Forelimb muscle (tissue), 1 donor: Measurements from ENCODE around the gene FAF1. TPM values are rescaled to one million over a fixed set of nuclear protein-coding genes. Genes with fewer than 3 reads are reported as not detected.
"Not testable (repeated sequence)": the region's sequence is repeated elsewhere in the genome, so short reads cannot be mapped to it uniquely, and the experiment has no call there.

Experiments used
- DNase-seq: peaks from one replicate; pipeline ENCODE4 v3.0.0-alpha.2; 2013; ENCODE audit warnings: low read depth
- polyA plus RNA-seq: library from polyadenylated mRNA; unstranded; fragments of 120-200 nt; gene quantifications from one replicate; pipeline ENCODE4 v1.2.1, GENCODE V29; 2013; ENCODE audit not compliant: insufficient read length

The FAF1 gene
- polyA plus RNA-seq, 1 donor = 42.8 TPM

DNA sequence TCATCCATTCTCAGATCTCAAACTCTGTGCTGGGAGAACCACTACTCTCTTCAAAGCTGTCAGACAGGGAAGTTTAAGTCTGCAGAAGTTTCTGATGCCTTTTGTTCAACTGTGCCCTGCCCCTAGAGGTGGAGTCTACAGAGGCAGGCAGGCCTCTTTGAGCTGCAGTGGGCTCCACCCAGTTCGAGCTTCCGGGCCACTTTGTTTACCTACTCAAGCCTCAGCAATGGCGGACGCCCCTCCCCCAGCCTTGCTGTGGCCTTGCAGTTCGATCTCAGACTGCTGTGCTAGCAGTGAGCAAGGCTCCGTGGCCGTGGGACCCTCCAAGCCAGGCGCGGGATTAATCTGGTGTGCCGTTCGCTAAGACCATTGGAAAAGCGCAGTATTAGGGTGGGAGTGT, 49.7 kb downstream of the FAF1 start:
- not testable (repeated sequence) for DNase-seq

DNA sequence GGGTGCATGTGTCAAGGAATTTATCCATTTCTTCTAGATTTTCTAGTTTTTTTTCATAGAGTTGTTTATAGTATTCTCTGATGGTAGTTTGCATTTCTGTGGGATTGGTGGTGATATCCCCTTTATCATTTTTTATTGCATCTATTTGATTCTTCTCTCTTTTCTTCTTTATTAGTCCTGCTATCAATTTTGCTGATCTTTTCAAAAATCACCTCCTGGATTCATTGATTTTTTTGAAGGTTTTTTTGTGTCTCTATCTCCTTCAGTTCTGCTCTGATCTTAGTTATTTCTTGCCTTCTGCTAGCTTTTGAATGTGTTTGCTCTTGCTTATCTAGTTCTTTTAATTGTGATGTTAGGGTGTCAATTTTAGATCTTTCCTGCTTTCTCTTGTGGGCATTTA, 52.5 kb downstream of the FAF1 start:
- DNase-seq = not testable (repeated sequence)

DNA sequence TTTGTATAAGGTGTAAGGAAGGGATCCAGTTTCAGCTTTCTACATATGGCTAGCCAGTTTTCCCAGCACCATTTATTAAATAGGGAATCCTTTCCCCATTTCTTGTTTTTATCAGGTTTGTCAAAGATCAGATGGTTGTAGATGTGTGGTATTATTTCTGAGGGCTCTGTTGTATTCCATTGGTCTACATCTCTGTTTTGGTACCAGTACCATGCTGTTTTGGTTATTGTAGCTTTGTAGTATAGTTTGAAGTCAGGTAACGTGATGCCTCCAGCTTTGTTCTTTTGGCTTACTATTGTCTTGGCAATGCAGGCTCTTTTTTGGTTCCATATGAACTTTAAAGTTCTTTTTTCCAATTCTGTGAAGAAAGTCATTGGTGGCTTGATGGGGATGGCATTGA, 54.0 kb downstream of the FAF1 start:
- not testable (repeated sequence) for DNase-seq

DNA sequence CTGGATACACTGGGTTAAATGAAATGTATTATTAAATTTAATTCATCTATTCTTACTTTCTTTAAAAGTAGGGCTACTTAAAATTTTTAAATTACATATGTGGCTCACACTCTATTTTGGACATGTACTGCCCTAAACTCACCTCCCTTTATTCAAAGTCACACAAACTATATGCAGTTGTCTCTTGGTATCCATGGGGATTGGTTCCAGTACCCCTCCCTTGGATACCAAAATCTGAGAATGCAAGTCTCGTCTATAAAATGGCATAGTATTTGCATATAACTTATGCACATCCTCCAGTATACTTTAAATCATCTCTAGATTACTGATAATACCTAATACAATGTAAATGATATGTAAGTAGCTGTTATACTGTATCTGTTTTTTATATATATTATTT, 57.6 kb downstream of the FAF1 start:
- no peak for DNase-seq

DNA sequence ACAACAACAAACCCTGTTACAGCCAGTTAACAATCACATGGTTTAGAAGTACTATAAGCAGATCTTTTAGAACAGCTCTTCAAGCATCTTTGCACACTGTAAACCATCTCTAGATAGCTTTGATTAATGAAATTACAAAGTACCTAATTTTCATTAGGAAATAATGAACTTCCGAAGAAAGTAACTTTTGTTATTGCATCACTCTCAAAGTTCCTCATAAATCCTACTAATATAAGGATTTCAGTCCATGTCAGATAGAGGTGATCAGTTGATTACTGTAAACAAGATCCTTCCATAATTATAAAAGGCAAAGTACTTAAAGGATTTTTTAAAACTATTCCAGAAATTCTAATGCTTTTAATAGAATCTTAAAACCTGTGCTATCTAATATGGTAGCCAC, 58.2 kb downstream of the FAF1 start:
- no peak for DNase-seq

DNA sequence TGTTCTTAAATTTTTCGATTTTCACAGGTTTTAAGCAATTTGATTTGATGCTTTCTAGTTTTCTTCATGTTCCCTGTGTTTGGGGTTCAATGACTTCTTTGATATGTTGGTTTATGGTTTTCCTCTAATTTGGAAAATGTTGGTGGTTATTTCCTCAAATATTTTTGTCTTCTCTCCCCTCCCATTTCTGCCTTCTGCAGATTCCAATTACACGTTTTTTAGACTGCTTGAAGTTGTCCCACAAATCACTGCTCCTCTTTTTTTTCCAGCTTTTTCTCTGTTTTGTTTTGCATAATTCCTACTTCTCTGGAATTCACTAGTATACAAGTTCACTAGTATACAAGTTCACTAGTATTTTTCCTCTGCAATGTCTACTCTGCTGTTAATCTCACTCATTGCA, 61.3 kb downstream of the FAF1 start:
- DNase-seq = no peak

DNA sequence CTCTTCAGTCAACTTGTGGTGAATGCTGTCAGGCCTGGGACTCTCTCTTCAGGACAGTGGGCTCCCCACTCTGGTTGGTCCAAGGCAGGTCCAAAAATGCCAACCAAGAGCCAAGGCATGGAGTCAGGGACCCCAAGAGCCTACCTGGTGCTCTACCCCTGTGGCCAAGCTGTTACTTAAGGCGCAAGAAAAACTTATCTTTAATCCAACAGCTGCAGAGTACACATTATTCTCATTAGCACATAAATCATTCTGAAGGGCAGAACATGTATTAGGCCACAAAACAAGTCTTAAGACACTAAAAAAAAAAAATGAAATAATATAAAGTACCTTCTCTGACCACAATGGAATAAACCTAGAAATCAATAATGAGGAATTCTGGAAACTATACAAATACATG, 65.7 kb downstream of the FAF1 start:
- DNase-seq = no peak

DNA sequence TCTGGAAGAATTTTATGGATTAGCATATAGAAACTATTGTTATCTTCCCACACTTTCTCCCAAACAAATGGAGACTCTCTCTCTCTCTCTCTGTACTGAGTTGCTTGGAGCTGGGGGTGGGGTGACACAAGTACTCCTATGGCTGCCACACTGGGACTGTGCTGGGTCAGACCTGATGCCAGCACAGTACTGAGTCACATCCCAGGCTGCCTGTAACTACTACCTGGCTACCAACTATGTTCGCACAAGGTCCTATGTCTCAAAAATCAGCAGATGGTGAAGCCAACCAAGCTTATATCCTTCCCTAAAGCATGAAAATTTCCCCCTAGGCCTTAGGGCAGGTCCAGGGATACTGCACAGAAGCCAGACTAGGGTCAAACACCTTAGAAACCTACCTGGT, 66.6 kb downstream of the FAF1 start:
- no peak for DNase-seq

DNA sequence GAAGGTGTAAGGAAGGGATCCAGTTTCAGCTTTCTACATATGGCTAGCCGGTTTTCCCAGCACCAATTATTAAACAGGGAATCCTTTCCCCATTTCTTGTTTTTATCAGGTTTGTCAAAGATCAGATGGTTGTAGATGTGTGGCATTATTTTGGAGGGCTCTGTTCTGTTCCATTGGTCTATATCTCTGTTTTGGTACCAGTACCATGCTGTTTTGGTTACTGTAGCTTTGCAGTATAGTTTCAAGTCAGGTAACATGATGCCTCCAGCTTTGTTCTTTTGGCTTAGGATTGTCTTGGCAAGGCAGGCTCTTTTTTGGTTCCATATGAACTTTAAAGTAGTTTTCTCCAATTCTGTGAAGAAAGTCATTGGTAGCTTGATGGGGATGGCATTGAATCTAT, 72.5 kb downstream of the FAF1 start:
- not testable (repeated sequence) for DNase-seq

DNA sequence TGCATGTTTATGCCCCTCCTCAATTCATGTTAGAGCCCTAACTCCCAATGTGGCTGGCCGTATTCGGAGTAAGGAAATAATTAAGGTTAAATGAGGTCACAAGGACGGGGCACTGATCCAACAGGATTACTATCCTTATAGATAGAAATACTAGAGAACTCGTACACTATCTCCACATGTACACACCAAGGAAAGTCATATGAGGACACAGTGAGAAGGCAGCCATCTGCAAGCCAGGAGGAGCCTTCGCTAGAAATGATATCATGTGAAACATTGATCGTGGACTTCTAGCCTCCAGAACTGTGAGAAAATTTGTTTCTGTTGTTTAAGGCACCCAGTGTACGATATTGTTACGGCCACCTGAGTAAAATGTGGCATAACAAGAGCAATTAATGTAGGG, 79.7 kb downstream of the FAF1 start:
- no peak for DNase-seq

DNA sequence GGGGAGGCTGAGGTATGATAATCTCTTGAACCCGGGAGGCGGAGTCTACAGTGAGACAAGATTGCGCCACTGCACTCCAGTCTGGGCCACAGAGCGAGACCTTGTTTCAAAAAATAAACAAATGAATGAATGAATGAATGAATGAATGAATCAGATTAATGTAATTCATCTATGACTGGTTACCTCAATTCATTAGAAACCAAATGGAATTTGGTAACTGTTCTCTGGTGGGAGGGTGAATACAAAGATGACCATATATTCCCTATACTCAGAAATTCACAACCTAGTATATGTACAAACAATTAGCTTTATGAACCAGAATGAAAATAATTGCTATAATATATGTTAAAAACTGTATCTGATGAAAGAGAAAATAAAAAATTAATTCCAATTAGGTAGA, 80.9 kb downstream of the FAF1 start:
- DNase-seq = no peak

DNA sequence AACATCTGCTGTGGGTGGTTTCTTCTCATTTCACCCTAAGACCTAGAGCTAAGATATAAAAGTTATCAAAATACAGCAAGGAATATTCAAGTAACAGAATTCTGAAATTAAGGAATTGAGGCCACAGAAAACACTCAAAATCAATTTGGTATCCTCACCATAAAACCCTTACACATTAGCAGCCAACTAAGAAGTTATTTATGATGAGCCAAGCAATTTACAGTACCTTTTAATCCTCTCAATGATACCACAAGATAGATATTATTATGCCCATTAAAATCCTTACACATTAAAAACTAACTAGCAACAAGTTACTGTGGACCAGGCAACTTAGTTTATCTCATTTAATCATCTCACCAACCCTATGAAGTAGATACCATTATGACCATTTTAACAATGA, 81.6 kb downstream of the FAF1 start:
- no peak for DNase-seq

DNA sequence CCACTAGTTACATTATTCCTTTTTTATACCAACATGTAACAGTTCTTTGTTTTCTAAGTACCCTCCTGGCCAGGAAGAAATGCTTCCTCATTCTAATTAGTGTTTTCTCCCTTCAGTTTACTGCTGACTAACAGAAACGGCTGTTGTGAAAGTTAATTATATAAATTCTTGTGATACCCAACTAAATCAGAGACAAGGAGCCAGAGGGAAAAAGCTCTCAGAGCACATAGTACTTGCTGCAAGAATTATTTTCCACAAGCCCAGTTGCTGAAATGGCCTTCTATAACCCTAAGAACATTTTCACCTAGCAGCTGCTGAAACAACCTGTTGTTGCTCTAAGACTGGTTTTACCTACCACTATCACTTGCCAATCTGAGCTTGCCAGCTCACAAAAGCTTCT, 82.4 kb downstream of the FAF1 start:
- no peak for DNase-seq

DNA sequence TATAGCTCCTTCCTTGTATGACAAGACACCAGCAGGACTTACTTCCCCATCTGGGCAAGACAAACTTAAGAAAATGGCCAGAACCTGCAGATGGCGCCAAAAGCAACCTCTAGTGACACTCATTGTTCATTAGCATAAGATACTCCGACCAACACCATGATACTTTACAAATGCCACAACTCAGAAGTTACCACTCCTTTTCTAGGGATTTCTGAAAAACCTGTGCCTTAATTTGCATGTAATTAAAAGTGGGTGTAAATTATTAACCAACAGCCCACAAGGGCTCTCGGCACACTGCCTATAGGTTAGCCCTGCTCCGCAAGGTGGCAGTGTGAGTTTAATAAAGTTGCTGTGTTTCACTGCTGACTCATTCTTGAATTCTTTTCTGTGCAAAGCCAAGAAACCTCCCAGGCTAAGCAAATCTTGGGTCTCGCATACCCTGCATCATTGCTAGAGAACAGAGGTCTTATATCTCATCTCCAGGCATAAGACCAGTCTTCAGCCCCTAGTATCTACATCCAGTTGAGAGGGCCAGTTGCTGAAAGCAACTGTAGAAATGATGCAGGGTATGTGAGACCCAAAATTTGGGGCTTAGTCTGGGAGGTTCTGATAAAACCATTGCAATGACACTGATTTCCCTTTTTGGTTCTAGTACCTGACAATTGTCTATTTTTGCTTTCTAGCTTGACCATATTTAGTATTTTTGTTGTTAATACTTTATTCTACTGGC, 86.4 kb downstream of the FAF1 start:
- DNase-seq = no peak

DNA sequence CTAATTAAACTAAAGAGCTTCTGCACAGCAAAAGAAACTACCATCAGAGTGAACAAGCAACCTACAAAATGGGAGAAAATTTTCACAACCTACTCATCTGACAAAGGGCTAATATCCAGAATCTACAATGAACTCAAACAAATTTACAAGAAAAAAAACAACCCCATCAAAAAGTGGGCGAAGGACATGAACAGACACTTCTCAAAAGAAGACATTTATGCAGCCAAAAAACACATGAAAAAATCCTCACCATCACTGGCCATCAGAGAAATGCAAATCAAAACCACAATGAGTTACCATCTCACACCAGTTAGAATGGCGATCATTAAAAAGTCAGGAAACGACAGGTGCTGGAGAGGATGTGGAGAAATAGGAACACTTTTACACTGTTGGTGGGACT, 95.2 kb downstream of the FAF1 start:
- DNase-seq = not testable (repeated sequence)

DNA sequence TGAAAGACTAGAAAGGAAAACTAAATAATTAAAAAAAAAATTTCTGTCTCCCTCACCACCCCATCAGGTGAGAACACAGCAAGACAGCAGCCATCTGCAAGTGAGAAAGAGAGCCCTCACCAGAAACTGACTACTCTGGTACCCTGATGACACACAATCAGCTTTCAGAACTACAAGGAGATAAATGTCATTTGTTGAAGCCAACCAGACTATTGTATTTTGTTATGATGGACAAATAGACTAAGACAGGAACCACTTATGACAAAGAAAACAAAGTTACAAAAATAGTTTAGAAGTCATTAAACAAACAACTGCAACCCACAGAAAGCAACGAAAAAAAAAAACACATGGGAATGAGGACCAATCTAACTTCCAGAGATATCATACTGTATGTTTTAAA, 98.3 kb downstream of the FAF1 start:
- DNase-seq = no peak

DNA sequence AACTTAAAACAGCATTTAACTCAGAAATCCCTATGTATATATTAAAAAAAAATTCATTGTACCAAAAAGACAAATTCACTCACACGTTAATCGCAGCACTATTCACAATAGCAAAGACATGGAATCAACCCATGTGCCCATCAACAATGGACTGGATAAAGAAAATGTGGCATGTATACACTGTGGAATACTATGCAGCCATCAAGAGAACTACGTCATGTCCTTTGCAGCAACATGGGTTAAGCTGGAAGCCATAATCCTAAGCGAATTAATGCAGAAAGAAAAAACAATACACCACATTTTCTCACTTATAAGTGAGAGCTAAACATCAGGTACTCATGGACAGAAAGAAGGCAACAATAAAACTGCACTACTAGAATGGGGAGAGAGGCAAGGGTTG, 99.4 kb downstream of the FAF1 start:
- no peak for DNase-seq

DNA sequence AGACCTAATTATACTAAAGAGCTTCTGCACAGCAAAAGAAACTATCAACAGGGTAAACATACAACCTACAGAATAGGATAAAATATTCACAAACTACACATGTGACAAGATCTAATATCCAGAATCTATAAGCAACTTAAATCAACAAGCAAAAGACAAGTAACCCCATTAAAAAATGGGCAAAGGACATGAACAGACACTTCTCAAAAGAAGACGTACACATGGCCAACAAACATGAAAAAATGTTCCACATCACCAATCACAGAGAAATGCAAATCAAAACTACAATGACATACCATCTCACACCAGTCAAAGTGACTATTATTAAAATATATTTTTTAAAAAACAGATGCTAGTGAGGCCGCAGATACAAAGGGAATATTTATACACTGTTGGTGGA, 99.8 kb downstream of the FAF1 start:
- DNase-seq = no peak

DNA sequence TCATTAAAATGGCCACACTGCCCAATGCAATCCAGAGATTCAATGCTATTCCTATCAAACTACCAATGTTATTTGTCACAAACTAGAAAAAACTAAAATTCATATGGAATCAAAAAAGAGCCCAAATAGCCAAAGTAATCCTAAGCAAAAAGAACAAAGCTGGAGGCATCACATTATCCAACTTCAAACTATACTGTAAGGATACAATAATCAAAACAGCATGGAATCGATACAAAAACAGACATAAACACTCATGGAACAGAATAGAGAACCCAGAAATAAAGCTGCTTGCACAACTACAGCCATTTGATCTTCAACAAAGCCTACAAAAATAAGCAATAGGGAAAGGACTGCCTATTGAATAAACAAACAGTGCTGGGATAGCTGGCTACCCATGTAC, 100.4 kb downstream of the FAF1 start:
- no peak for DNase-seq

DNA sequence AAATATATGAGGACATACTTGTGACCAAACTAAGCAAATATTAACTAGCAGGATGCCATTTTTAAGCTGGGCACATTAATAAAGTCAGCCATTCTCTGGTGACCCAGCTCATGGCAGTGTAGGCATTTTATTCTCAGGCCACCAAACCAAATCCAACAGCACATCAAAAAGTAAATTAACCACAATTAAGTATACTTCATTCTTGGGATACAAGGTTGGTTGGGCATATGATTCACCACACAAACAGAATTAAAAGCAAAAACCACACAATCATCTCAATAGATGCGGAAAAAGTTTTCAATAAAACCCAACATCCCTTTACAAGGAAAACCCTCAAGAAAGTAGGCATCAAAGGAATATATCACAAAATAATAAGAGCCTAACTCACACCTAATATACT, 101.3 kb downstream of the FAF1 start:
- no peak for DNase-seq

DNA sequence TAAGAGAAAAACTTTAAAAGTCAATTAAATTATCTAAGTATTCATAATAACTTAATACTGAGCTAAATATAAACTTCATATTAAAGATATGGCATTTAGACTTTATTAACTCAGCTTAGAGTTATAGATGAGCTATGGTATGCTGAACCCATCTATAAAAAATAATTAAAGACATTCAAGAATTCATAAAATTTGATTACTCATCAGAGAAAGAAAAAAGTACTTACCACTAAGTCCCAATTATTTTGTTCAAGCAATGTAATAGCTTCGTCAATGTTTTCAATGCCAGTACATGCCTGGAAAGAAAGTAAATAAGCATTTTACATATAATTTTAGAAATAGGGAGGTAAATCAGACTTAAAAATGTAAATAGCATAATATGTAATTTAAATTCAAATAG, 102.4 kb downstream of the FAF1 start:
- no peak for DNase-seq

DNA sequence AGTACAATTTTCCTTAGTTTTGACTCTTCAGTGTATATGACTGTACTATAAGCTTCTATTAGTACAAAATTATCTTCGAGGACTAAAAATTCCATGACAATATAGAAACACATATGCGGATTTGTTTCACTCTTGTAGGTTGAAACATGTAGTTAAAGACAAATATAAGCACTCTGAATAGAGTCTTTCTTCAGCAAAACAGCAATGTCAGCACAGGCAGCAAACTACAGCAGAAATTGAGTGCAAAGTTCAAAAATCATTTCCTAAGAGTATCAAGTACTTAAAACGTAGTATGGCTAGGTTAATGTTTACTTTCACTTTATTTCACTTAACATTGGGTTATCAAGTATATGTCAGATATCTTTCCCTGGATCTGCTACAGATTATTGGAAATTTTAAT, 106.7 kb downstream of the FAF1 start:
- no peak for DNase-seq

DNA sequence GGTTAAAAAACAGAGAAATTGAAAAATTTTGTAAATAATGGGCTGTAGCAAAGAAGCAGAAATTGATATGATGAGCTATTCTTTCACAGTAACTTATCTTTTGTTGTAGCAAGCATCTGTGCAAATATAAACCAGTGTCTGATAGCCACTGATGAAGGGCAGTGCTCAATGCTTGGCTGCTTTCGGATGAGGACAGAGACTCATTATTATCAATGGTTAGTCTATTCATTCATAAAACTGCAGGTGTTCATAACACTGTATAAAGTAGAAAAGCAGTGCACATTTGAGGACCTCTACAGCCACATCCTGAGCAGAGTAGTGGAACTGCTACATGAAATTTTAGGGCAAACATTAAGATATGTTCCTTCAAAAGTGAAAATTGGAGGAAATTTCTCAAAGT, 107.2 kb downstream of the FAF1 start:
- DNase-seq = no peak

DNA sequence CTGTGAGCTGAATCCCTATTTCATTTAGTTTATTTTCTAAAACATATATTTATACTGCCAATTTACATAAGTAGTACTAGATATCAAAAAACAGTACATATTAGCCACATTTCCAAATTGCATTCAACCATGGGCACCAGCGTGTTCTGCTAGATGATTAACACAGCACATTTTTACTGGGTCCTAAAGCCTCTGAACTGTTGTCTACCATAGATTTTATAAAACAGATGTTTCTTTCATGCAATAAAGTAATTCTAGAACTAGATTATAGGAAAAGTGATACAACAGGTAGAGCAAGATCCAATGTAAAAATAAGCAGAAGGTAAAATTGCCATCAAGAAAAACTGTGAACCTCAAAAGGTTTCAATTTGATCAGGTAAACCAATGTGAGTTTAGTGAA, 108.6 kb downstream of the FAF1 start:
- DNase-seq = no peak
